ENCODE measurements around the gene P2RY12.

P2RY12 gene

DNA sequence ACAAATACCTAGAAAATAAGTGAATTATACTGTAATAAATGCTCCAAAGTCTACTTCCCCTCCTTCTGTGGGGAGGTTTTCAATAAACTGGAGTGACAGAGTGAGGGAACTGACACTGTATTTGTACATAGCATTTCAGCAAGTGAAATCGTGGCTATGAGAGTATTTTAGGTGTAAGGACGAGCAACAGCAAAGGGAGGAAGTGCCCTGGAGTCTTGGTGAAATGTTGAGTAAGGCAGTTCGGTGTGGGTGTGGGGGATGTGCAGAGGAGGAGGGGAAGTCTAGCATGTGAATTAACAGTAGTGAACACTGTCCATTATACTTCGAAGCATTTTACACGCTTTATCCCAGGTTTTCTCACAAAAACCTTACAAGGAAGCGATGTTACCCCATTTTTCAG is 37.1 kb downstream of the P2RY12 start:
- DNase-seq (ENCODE audit: low read depth, low spot score): no peak
- Histone ChIP-seq H3K9ac (ENCODE audit: insufficient read length, low read depth) (no peak overlapping the region), H3K4me3 (ENCODE audit: insufficient read length, low read depth) (no peak overlapping the region), H3K36me3 (ENCODE audit: insufficient read depth, insufficient read length, low read length) (no peaks in the 10 kb centered on the region), H3K27me3 (ENCODE audit: insufficient read depth, insufficient read length) (no peaks in the 10 kb centered on the region), H3K4me1 (ENCODE audit: insufficient read depth, insufficient read length) (peaks cover 2% of the 10 kb centered on the region), H3K9me3 (ENCODE audit: insufficient read depth, low read length) (no peaks in the 10 kb centered on the region)
- no peak for TF ChIP-seq ZNF274 (IDR thresholded peaks at IDR 0.05; ENCODE audit: low read depth, low read length)
- no peak for TF ChIP-seq YY1 (IDR thresholded peaks at IDR 0.05; ENCODE audit: insufficient read depth, insufficient read length)
- no peak for TF ChIP-seq SUZ12 (IDR thresholded peaks at IDR 0.05; ENCODE audit: extremely low read depth, insufficient read depth, insufficient read length)

DNA sequence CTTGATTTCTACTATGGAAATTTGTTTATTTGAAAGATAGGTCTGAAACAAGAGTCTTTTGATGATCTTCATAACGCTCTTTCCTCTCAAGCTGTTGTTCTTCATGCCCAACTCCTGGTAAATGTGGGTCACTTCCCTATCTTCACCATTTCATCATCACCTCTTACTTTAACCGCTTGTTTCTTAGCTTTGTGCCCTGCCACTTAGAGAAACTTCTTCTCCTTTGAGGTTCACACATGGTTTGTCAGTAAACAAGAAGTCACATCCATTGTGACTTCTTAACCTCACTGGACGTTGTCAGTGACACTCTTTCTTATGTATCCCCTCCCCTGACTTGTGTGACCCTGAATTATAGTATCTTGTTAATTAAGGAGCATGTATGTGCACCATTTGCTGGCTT is 38.3 kb downstream of the P2RY12 start:
- Histone ChIP-seq H3K4me1 (ENCODE audit: insufficient read depth, insufficient read length) (peaks cover 2% of the 10 kb centered on the region), H3K9ac (ENCODE audit: insufficient read length, low read depth) (no peak overlapping the region), H3K9me3 (ENCODE audit: insufficient read depth, low read length) (no peaks in the 10 kb centered on the region), H3K27me3 (ENCODE audit: insufficient read depth, insufficient read length) (no peaks in the 10 kb centered on the region), H3K4me3 (ENCODE audit: insufficient read length, low read depth) (no peak overlapping the region), H3K36me3 (ENCODE audit: insufficient read depth, insufficient read length, low read length) (no peaks in the 10 kb centered on the region)
- no peak for DNase-seq (ENCODE audit: low read depth, low spot score)
- TF ChIP-seq SUZ12 (IDR thresholded peaks at IDR 0.05; ENCODE audit: extremely low read depth, insufficient read depth, insufficient read length) (no peak), YY1 (IDR thresholded peaks at IDR 0.05; ENCODE audit: insufficient read depth, insufficient read length) (no peak), ZNF274 (IDR thresholded peaks at IDR 0.05; ENCODE audit: low read depth, low read length) (no peak)

DNA sequence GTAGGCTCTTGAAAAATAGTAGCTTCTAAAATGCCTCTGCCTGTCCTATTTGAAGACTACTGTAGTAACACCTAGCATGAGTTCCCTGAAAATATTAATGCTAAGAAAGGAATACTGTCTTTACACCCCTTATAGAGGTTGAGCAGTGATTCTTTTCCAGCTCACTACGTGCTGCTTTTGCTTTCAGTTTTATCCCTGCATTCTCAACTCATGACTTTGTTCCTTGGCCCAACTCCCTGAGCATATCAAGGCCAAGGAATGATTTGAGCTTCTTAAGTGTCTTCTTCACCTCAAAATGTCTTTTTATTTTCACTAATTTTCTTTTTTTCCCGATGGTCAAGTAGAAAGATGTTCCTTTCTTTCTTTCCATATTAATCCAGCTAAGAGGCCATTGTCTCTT is 38.7 kb downstream of the P2RY12 start:
- no peak for DNase-seq (ENCODE audit: low read depth, low spot score)
- Histone ChIP-seq H3K9ac (ENCODE audit: insufficient read length, low read depth) (no peak overlapping the region), H3K36me3 (ENCODE audit: insufficient read depth, insufficient read length, low read length) (no peaks in the 10 kb centered on the region), H3K9me3 (ENCODE audit: insufficient read depth, low read length) (no peaks in the 10 kb centered on the region), H3K4me3 (ENCODE audit: insufficient read length, low read depth) (no peak overlapping the region), H3K4me1 (ENCODE audit: insufficient read depth, insufficient read length) (peaks cover 2% of the 10 kb centered on the region), H3K27me3 (ENCODE audit: insufficient read depth, insufficient read length) (no peaks in the 10 kb centered on the region)
- TF ChIP-seq SUZ12 (IDR thresholded peaks at IDR 0.05; ENCODE audit: extremely low read depth, insufficient read depth, insufficient read length) (no peak), ZNF274 (IDR thresholded peaks at IDR 0.05; ENCODE audit: low read depth, low read length) (no peak), YY1 (IDR thresholded peaks at IDR 0.05; ENCODE audit: insufficient read depth, insufficient read length) (no peak)

DNA sequence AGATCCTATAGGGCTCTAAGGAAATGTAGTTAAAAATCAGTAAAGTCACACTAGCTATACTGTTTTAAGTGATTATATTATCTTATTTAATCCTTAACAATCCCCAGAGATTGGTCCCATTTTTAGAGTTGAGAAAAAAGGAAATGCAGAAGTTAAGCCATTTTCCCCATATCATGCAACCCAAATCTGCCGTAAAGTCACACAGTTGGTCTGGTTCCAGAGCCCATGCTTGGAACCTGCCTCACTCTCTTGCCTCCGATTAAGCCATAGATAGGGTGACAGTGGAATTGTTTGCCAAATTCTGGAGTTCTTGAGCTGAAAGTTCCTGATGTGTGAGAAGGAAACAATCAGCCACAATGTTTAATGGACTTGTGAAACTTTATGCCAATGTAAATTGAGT is 52.9 kb downstream of the P2RY12 start:
- TF ChIP-seq ZNF274 (IDR thresholded peaks at IDR 0.05; ENCODE audit: low read depth, low read length): no peak
- TF ChIP-seq YY1 (IDR thresholded peaks at IDR 0.05; ENCODE audit: insufficient read depth, insufficient read length): no peak
- no peak for TF ChIP-seq SUZ12 (IDR thresholded peaks at IDR 0.05; ENCODE audit: extremely low read depth, insufficient read depth, insufficient read length)
- Histone ChIP-seq H3K4me3 (ENCODE audit: insufficient read length, low read depth) (no peak overlapping the region), H3K4me1 (ENCODE audit: insufficient read depth, insufficient read length) (no peaks in the 10 kb centered on the region), H3K27me3 (ENCODE audit: insufficient read depth, insufficient read length) (no peaks in the 10 kb centered on the region), H3K9ac (ENCODE audit: insufficient read length, low read depth) (no peak overlapping the region), H3K9me3 (ENCODE audit: insufficient read depth, low read length) (no peaks in the 10 kb centered on the region), H3K36me3 (ENCODE audit: insufficient read depth, insufficient read length, low read length) (no peaks in the 10 kb centered on the region)
- no peak for DNase-seq (ENCODE audit: low read depth, low spot score)

DNA sequence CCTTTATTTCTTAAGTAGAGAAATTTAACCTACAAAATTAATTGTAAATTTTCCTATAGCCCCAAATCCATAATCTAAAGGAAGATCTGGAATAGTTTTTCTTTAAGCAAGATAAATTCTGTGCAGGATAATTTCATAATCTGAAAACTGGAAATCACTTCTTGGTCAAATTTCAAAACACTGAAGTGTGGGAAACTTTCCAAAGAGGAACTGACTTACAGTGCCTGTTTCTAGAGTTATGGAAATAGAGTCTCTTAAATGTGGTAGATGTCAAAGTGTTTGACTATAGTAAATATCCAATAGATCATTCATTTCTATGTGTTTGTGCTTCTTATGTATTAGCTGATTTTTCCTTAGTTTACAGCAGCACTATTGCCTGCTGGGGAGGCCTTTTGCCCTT is 53.7 kb downstream of the P2RY12 start:
- Histone ChIP-seq H3K9ac (ENCODE audit: insufficient read length, low read depth) (no peak overlapping the region), H3K36me3 (ENCODE audit: insufficient read depth, insufficient read length, low read length) (no peaks in the 10 kb centered on the region), H3K27me3 (ENCODE audit: insufficient read depth, insufficient read length) (no peaks in the 10 kb centered on the region), H3K4me3 (ENCODE audit: insufficient read length, low read depth) (no peak overlapping the region), H3K9me3 (ENCODE audit: insufficient read depth, low read length) (no peaks in the 10 kb centered on the region), H3K4me1 (ENCODE audit: insufficient read depth, insufficient read length) (no peaks in the 10 kb centered on the region)
- no peak for TF ChIP-seq ZNF274 (IDR thresholded peaks at IDR 0.05; ENCODE audit: low read depth, low read length)
- TF ChIP-seq SUZ12 (IDR thresholded peaks at IDR 0.05; ENCODE audit: extremely low read depth, insufficient read depth, insufficient read length): no peak
- no peak for TF ChIP-seq YY1 (IDR thresholded peaks at IDR 0.05; ENCODE audit: insufficient read depth, insufficient read length)
- no peak for DNase-seq (ENCODE audit: low read depth, low spot score)

DNA sequence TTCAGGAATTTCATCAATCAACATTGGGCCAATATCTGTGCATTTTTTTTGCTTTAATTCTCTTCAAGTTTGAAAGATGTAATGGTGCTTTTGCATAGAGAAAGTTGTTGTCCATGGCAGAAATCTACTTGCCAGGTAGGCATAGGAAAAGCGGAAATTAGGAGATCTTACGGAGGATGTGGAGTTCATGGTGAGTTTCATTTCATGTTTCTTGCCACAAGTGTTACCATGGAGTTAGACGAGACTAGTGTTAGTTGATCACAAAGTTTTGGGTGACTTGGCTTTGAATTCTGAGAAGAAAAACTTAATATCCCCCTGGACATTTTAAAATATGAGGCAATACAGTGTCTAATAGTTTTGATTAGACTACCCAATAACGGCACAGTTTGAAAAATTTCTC is 54.2 kb downstream of the P2RY12 start:
- Histone ChIP-seq H3K4me1 (ENCODE audit: insufficient read depth, insufficient read length) (no peaks in the 10 kb centered on the region), H3K27me3 (ENCODE audit: insufficient read depth, insufficient read length) (no peaks in the 10 kb centered on the region), H3K4me3 (ENCODE audit: insufficient read length, low read depth) (no peak overlapping the region), H3K9ac (ENCODE audit: insufficient read length, low read depth) (no peak overlapping the region), H3K36me3 (ENCODE audit: insufficient read depth, insufficient read length, low read length) (no peaks in the 10 kb centered on the region), H3K9me3 (ENCODE audit: insufficient read depth, low read length) (no peaks in the 10 kb centered on the region)
- no peak for DNase-seq (ENCODE audit: low read depth, low spot score)
- no peak for TF ChIP-seq ZNF274 (IDR thresholded peaks at IDR 0.05; ENCODE audit: low read depth, low read length)
- TF ChIP-seq YY1 (IDR thresholded peaks at IDR 0.05; ENCODE audit: insufficient read depth, insufficient read length): no peak
- no peak for TF ChIP-seq SUZ12 (IDR thresholded peaks at IDR 0.05; ENCODE audit: extremely low read depth, insufficient read depth, insufficient read length)

DNA sequence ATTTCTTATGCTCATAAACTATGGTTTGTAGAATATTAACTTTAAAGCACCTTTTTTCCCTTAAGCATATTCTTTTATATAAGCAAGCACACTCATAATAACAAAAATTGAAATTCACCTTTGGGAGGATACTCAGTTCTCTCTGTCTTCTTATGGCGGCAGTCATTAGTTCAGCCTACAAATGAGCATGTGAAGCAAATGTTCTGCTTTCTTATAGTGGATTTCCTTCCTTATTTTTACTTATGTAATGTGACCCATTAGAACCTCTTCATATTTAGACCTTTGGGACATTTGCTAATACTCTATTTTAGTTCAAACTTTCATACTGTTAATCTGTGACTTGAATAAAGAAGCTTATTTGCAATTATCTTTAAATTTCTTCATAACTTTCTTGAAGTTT is 55.2 kb downstream of the P2RY12 start, which contains the start of gene P2RY13:
Gene P2RY13, minus strand, starts transcription at position 187 of the 400 bp plus-strand sequence. Its CDS starts 21 bp downstream, at position 166.
- Histone ChIP-seq H3K4me1 (ENCODE audit: insufficient read depth, insufficient read length) (no peaks in the 10 kb centered on the region), H3K9ac (ENCODE audit: insufficient read length, low read depth) (no peak within 1 kb of the TSS), H3K4me3 (ENCODE audit: insufficient read length, low read depth) (no peak within 1 kb of the TSS), H3K9me3 (ENCODE audit: insufficient read depth, low read length) (no peaks in the 10 kb centered on the region), H3K27me3 (ENCODE audit: insufficient read depth, insufficient read length) (no peaks in the 10 kb centered on the region), H3K36me3 (ENCODE audit: insufficient read depth, insufficient read length, low read length) (no peaks in the 10 kb centered on the region)
- DNase-seq (ENCODE audit: low read depth, low spot score): no peak
- TF ChIP-seq YY1 (IDR thresholded peaks at IDR 0.05; ENCODE audit: insufficient read depth, insufficient read length) (no peak), SUZ12 (IDR thresholded peaks at IDR 0.05; ENCODE audit: extremely low read depth, insufficient read depth, insufficient read length) (no peak), ZNF274 (IDR thresholded peaks at IDR 0.05; ENCODE audit: low read depth, low read length) (no peak)
